ENCODE data around the gene KLRC2.
"Not testable (repeated sequence)": the region's sequence is repeated elsewhere in the genome, so short reads cannot be mapped to it uniquely, and the experiment has no call there.

KLRC2 gene

DNA sequence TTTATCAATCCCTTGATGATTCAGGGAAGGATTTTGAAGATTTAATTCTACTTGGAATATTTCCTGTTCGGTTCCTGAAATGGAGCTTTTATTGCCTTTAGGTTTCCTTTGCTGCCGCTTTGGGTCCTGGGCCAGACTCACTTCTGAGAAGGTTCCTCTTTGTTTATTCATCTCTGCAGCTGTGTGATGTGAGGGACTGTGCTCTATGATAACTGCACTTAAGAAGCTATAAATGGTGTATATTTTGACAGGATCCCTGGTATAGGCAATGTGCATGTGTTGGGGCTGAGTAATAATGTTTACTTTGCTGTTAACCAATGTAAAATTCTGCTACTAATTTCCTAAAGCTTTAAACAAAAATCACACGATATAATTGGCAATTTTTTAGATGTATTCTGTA, at the start of gene KLRC2:
KLRC2 (minus strand) TSS at position 195 of the 400 bp plus-strand sequence; CDS start at position 171, 24 bp downstream.
- not testable (repeated sequence) for DNase-seq (ENCODE audit: low read depth in 2 of 2)

DNA sequence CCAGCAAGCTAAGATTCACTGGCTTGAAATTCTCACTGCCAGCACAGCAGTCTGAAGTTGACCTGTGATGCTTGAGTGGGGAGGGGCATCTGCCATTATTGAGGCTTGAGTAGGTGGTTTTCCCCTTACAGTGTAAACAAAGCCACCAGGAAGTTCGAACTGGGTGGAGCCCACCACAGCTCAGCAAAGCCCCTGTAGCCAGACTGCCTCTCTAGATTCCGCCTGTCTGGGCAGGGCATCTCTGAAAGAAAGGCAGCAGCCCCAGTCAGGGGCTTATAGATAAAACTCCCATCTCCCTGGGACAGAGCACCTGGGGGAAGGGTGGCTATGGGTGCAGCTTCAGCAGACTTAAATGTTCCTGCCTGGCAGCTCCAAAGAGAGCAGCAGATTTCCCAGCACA, 46.1 kb upstream of the KLRC2 start:
- DNase-seq (ENCODE audit: low read depth in 2 of 2), result not testable (repeated sequence)

DNA sequence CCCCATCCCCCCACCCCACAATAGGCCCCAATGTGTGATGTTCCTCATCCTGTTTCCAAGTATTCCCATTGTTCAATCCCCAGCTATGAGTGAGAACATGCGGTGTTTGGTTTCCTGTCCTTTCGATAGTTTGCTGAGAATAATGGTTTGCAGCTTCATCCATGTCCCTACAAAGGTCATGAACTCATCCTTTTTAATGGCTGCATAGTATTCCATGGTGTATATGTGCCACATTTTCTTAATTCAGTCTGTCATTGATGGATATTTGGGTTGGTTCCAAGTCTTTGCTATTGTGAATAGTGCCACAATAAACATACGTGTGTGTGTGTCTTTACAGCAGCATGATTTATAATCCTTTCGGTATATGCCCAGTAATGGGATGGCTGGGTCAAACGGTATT, 37.0 kb upstream of the KLRC2 start:
- not testable (repeated sequence) for DNase-seq (ENCODE audit: low read depth in 2 of 2)

DNA sequence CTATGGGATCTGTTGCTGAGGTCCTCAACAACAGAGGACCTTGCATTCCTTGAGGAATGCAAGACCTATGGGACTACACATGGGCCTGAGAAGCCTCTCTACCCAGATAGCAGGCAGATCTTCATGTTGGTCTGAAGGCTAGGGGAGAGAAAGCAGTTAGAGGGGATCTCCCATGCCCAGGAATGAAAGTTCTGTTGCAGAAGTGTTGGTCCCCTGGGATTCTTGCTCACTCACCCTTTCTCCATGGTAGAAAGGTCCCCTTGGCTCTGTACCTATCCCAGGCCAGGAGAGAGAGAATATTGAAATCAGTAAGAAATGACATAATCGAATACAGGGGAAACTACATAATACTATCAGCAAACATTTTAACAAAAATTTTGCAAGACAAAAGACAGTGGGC, 33.9 kb upstream of the KLRC2 start:
- no peak for DNase-seq (ENCODE audit: low read depth in 2 of 2)

DNA sequence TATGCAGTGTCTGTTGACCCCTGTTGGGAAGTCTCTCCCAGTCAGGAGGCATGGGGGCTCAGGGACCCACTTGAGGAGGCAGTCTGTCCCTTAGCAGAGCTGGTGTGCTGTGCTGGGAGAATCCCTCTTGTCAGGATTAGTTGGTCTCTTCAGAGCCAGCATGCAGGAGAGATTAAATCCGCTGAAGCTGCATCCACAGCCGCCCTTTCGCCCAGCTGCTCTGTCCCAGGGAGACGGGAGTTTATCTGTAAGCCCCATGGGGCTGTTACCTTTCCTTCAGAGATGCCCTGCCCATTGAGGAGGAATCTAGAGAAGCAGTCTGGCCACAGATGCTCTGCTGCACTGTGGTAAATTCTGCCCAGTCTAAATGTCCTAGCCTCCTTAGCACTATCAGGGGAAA, 30.5 kb upstream of the KLRC2 start:
- DNase-seq (ENCODE audit: low read depth in 2 of 2), result no peak

DNA sequence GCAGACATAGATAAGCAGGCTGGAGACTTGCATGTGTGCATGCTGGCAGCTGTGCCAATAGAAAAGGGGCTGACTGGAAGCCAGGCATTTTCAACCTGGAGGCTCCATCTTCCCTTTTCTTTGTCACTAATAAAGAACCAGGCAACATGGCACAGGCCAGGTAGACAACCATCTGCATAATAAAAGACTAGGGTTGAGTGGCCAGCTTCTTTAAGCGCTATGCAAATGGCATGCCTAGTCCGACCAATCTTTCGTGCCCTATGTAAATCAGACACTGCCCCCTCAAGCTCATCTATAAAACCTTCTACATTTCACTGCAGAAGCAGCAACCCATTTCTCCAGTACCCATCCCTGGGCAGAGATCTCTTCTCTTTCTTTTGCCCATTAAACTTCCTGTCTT, 21.9 kb upstream of the KLRC2 start:
- no peak for DNase-seq (ENCODE audit: low read depth in 2 of 2)

DNA sequence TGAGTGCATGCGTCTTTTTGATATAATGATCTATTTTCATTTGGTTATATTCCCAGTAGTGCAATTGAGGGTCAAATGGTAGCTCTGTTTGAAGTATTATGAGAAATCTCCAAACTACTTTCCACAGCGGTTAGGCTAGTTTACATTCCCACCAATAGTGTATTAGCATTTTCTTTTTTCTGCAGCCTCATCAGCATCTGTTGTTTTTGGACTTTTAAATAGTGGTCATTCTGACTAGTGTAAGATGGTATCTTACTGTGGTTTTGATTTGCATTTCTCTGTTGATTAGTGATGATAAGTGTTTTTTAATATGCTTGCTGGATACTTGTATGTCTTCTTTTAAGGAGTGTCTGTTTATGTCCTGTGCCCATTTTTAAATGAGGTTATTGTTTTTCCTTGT, 21.0 kb upstream of the KLRC2 start:
- DNase-seq (ENCODE audit: low read depth in 2 of 2), result no peak

DNA sequence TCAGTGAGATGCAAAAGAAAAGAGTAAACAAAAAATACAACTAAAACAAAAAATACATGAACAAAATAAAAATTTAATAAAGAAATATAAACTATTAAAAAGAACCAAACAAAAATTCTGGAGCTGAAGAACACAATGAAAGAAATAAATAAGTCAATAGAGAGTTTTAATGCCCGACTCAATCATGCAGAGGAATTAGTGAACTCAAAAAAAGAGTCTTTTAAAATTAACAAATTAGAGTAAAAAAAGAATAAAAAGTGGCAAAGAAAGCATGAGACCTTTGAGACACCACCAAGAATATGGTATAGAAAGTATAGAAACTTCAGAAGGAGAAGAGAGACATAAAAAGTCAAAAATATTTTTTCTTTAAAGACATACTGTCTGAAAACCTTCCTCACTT, 20.0 kb upstream of the KLRC2 start:
- DNase-seq (ENCODE audit: low read depth in 2 of 2), result no peak

DNA sequence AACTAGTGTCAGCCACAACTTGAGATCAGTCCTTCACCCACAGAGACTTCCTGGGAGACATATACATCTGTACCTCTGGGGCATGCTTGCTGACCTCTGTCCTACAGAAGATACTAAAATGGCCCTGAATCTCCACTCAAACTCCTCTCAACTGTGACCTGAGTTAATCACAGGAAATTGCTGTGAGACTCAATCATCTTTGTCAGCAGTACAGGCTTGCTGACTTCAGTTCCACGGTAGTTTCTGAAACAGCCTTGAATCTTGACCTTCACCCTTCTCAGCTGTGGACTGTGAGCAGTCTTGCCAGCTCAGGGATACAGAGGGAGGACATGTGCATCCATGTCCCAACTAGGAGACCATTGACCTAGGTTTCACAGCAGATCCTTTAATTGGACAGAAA, 18.7 kb upstream of the KLRC2 start:
- DNase-seq (ENCODE audit: low read depth in 2 of 2), result no peak

DNA sequence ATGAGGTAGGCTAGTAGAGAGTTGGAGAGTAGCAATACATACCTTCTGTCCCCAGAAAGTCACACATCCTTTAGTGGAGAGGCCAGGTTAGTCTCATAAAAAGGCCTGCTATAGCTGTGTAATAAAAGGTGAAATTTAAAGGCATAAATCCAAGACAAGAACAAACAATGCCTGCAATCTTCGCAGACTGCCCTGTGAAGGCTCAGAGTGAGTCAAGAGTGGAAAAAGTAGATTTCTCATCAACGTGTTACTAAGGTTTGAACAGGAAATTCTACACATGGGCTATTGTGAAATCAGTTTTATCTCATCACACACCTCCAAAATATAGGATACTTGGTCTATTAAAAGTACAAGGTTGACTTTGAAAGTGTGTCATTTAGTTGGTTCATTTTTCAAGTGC, 17.3 kb upstream of the KLRC2 start, which contains the start of gene KLRC1:
KLRC1 (minus strand) TSS at position 222 of the 400 bp plus-strand sequence. CDS start 2,221 bp downstream, outside the sequence.
- no peak for DNase-seq (ENCODE audit: low read depth in 2 of 2)

DNA sequence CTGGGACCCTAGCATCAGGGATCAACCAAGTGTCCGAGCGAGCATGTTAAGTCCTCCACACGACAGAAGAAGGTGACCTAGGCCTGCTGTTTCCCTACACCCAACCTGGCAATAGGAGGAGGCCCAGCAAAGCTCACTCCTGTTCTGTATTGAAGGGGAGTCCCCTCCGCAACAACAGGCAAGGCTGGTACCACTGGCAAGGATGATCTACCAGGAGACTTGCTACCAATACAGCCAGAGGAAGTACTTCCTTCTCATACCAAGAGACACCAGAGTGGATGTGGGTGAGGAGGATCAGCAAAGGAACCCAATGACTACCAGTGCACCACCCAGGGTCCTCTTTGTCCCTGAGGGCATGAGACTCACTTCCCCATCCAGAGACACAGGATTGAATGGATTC, 12.4 kb upstream of the KLRC2 start:
- DNase-seq (ENCODE audit: low read depth in 2 of 2), result no peak

DNA sequence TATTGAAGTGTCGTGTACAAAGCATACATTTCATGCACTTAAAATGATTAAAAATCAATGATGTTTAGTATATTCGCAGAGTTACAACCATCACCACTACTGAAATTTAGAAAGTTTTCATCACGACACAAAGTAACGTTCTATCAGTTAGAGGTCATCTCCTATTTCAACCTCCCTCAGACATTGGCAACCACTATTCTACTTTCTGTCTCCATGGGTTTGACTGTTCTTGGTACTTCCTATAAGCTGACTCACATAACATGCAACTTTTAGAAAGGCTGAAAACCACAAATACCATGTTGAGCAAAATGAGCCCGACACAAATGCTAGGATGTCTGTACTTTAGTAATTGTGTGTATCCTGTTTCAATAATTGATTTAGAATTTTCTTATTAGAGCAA, 10.2 kb upstream of the KLRC2 start:
- DNase-seq (ENCODE audit: low read depth in 2 of 2), result not testable (repeated sequence)

DNA sequence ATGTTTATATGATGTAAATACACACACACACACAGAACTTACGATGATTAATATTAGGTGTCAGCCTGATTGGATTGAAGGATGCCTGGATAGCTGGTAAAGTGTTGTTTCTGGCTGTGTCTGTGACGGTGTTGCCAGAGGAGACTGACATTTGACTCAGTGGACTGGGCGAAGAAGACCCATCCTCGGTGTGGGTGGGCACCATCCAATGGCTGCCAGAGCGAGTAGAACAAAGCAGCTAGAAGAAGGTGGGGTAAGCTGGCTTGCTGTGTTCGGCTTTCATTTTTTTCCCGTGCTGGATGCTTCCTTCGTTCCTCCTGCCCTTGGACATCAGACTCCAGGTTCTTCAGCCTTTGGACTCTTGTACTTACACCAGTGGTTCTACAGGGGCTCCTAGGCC, 5.3 kb upstream of the KLRC2 start:
- not testable (repeated sequence) for DNase-seq (ENCODE audit: low read depth in 2 of 2)

DNA sequence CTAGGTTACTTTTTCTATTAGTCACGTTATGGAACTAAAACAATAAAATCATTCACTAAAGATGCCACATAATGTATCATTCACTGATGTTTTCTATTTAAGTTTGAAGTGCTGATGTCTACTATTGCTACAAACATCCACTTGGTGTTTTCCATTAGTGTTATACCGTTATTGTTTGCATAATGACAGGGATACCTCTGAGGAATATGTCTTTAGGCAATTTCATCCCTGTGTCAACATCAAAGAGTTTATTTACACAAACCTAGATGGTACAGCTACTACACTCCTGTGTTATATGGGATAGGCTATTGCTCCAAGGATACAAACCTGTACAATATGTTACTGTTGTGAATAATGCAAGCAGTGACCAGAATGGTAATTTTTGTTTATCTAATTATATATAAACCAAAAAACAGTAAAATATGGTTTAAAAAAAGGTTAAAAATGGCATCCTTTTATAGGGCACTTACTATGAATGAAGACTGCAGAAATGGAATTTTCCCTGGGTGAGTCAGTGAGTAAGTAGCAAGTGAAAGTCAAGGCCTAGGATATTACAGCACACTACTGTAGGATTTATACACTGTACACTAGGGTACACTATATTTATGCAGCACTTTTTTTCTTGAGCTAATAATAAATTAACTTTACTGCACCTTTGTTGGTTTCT, 3.9 kb upstream of the KLRC2 start:
- not testable (repeated sequence) for DNase-seq (ENCODE audit: low read depth in 2 of 2)

DNA sequence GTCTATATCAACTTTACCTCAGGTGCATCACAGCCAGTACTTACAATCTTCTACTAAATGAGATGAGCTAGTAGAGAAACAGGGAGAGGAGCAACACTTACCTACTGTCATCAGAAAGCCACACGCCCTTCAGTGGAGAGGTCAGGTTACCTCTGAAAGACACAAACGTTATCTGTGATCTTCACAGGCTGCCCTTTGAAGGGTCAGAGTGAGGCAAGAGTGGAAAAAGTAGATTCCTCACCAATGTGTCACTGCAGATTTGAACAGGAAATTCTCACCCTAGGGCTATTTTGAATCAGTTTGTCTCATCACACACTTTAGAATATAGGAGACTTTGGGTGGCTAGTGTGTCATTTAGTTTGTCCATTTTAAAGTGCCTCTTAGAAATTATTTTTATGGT, 1.8 kb upstream of the KLRC2 start:
- not testable (repeated sequence) for DNase-seq (ENCODE audit: low read depth in 2 of 2)

DNA sequence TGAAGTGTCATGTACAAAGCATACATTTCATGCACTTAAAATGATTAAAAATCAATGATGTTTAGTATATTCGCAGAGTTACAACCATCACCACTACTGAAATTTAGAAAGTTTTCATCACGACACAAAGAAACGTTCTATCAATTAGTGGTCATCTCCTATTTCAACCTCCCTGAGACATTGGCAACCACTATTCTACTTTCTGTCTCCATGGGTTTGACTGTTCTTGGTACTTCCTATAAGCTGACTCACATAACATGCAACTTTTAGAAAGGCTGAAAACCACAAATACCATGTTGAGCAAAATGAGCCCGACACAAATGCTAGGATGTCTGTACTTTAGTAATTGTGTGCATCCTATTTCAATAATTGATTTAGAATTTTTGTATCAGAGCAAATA, 5.2 kb downstream of the KLRC2 start:
- DNase-seq (ENCODE audit: low read depth in 2 of 2), result not testable (repeated sequence)

DNA sequence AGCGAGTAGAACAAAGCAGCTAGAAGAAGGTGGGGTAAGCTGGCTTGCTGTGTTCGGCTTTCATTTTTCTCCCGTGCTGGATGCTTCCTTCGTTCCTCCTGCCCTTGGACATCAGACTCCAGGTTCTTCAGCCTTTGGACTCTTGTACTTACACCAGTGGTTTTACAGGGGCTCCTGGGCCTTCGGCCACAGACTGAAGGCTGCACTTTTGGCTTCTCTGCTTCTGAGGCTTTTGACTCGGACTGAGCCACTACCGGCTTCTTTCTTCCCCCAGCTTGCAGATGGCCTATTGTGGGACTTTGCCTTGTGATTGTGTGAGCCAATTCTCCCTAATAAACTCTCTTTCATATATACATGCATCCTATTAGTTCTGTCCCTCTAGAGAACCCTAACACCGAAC, 9.9 kb downstream of the KLRC2 start:
- DNase-seq (ENCODE audit: low read depth in 2 of 2), result not testable (repeated sequence)

DNA sequence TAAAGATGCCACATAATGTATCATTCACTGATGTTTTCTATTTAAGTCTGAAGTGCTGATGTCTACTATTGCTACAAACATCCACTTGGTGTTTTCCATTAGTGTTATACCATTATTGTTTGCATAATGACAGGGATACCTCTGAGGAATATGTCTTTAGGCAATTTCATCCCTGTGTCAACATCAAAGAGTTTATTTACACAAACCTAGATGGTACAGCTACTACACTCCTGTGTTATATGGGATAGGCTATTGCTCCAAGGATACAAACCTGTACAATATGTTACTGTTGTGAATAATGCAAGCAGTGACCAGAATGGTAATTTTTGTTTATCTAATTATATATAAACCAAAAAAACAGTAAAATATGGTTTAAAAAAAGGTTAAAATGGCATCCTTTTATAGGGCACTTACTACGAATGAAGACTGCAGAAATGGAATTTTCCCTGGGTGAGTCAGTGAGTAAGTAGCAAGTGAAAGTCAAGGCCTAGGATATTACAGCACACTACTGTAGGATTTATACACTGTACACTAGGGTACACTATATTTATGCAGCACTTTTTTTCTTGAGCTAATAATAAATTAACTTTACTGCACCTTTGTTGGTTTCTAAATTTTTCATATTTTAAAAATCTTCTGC, 11.4 kb downstream of the KLRC2 start:
- DNase-seq (ENCODE audit: low read depth in 2 of 2), result not testable (repeated sequence)

DNA sequence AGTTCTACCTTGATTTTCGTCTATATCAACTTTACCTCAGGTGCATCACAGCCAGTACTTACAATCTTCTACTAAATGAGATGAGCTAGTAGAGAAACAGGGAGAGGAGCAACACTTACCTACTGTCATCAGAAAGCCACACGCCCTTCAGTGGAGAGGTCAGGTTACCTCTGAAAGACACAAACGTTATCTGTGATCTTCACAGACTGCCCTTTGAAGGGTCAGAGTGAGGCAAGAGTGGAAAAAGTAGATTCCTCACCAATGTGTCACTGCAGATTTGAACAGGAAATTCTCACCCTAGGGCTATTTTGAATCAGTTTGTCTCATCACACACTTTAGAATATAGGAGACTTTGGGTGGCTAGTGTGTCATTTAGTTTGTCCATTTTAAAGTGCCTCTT, 13.7 kb downstream of the KLRC2 start:
- not testable (repeated sequence) for DNase-seq (ENCODE audit: low read depth in 2 of 2)

DNA sequence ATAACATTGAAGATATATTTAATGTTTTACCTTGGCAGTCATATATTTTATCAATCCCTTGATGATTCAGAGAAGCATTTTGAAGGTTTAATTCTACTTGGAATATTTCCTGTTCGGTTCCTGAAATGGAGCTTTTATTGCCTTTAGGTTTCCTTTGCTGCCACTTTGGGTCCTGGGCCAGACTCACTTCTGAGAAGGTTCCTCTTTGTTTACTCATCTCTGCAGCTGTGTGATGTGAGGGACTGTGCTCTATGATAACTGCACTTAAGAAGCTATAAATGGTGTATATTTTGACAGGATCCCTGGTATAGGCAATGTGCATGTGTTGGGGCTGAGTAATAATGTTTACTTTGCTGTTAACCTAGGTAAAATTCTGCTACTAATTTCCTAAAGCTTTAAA, 15.5 kb downstream of the KLRC2 start, which contains the start of gene KLRC3:
KLRC3 (minus strand) TSS at position 262 of the 400 bp plus-strand sequence; CDS start at position 217, 45 bp downstream.
- DNase-seq (ENCODE audit: low read depth in 2 of 2), result not testable (repeated sequence)

DNA sequence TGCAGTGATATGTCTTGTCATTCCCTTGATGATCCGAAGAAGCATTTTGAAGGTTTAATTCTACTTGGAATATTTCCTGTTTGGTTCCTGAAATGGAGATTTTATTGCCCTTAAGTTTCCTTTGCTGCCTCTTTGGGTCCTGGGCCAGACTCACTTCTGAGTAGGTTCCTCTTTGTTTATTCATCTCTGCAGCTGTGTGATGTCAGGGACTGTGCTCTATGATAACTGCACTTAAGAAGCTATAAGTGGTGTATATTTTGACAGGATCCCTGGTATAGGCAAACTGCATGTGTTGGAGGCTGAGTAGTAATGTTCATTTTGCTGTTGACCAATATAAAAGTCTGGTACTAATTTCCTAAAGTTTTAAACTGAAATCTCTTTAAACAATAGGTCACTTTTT, 26.4 kb downstream of the KLRC2 start, which contains the start of gene KLRC4:
KLRC4 (minus strand) TSS at position 366 of the 400 bp plus-strand sequence; CDS start at position 184, 182 bp downstream.
- no peak for DNase-seq (ENCODE audit: low read depth in 2 of 2)

DNA sequence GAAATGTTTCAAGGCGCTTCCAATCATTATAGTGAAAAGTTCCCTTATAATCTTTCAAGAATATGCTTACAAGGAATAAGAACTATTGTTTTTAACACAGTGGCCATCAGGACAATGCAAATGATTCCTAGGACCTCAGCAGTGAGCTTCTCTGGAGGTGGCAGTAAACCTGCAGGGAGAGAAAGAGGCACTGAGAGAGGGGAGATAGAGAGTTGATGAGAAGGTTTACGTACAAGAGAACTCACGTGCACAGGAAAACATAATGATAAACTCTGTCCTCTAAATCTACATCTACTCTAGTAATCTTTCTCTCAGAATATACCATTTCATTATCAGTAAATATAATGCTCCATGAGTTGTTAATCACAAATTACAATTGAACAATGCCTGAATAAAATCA, 27.0 kb downstream of the KLRC2 start:
- DNase-seq (ENCODE audit: low read depth in 2 of 2), result no peak

DNA sequence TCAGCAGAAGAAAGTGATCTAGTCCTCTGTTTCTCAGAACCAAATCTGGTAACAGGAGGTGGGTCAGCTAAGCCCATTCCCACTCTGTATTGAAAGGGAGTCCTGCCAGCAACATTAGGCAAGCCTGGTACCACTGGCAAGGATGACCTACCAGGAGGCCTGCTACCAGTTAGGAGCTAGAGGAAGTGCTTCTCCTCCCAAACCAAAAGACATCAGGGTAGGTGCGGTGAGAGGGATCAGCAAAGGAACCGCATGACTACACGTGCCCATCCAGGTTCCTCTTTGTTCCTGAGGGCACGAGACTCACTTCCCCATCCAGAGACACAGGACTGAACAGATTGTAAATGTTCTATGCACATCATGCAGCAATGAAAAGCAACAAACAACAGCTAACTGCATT, 29.1 kb downstream of the KLRC2 start:
- DNase-seq (ENCODE audit: low read depth in 2 of 2), result no peak

All from stimulated activated CD4-positive, alpha-beta T cell treated with anti-CD3 and anti-CD28 coated beads, Interleukin-12 subunit alpha, Interleukin-12 subunit beta, amount 100 ng/mL, for 24 hours (primary cell).